Bone marrow (tissue), 2 donors: ENCODE data around the gene SDR39U1.
A peak's percentile ranks its signal among the peaks of the same experiment; 100 is the strongest.
"Not testable (repeated sequence)": the region's sequence is repeated elsewhere in the genome, so short reads cannot be mapped to it uniquely, and the experiment has no call there.

Experiments used
- DNase-seq, 2 donors: peaks; one replicate each; lab custom pipeline; 2025; lab: John Stamatoyannopoulos, UW

The SDR39U1 gene

GRCh38 chr14:24442240-24443052 lies at the start of gene SDR39U1:
SDR39U1 (minus strand) TSS chr14:24442776; CDS start chr14:24442769, 7 bp downstream.
- peak; percentile 80 to 99 for DNase-seq

GRCh38 chr14:24491586-24492408 lies 49.2 kb upstream of the SDR39U1 start:
- DNase-seq: not testable (repeated sequence)

- peak in 1 of 2 donors; percentile 0 for DNase-seq
Measured at GRCh38 chr14:24483604-24484252, 41.2 kb upstream of the SDR39U1 start.

GRCh38 chr14:24482699-24483303 lies 40.2 kb upstream of the SDR39U1 start:
- DNase-seq: not testable (repeated sequence)

GRCh38 chr14:24481622-24482324 lies 39.2 kb upstream of the SDR39U1 start:
- no peak for DNase-seq

GRCh38 chr14:24479999-24480398 lies 37.4 kb upstream of the SDR39U1 start:
- not testable (repeated sequence) for DNase-seq

GRCh38 chr14:24475261-24475660 lies 32.7 kb upstream of the SDR39U1 start:
- DNase-seq: no peak

- no peak for DNase-seq
Measured at GRCh38 chr14:24473211-24473610, 30.6 kb upstream of the SDR39U1 start.

- DNase-seq: not testable (repeated sequence)
Measured at GRCh38 chr14:24470450-24470849, 27.9 kb upstream of the SDR39U1 start.

GRCh38 chr14:24465805-24466204 lies 23.2 kb upstream of the SDR39U1 start:
- DNase-seq: no peak

- DNase-seq: no peak
Measured at GRCh38 chr14:24465368-24465767, 22.8 kb upstream of the SDR39U1 start.

GRCh38 chr14:24463884-24464785 lies 21.6 kb upstream of the SDR39U1 start:
- no peak for DNase-seq

GRCh38 chr14:24463017-24463883 lies 20.7 kb upstream of the SDR39U1 start:
- DNase-seq: no peak

- DNase-seq: no peak
Measured at GRCh38 chr14:24461336-24461735, 18.8 kb upstream of the SDR39U1 start.

GRCh38 chr14:24459331-24459730 lies 16.8 kb upstream of the SDR39U1 start:
- DNase-seq: no peak

- no peak for DNase-seq
Measured at GRCh38 chr14:24458736-24459135, 16.2 kb upstream of the SDR39U1 start.

- DNase-seq: no peak
Measured at GRCh38 chr14:24456980-24457379, 14.4 kb upstream of the SDR39U1 start.

GRCh38 chr14:24450828-24451227 lies 8.3 kb upstream of the SDR39U1 start:
- not testable (repeated sequence) for DNase-seq

GRCh38 chr14:24443053-24443665 lies 583 bp upstream of the SDR39U1 start:
- DNase-seq: no peak
